ENCODE measurements around the gene LACTB. TPM values are rescaled to one million over a fixed set of nuclear protein-coding genes. Genes with fewer than 3 reads are reported as not detected.

Gene LACTB
- total RNA-seq, 6 experiments from 2014 or later, result 37.5 to 47.6 (median 45.7) TPM

GRCh38 chr15:63085289-63085688 lies 36.4 kb upstream of the LACTB start:
- DNase-seq, result no peak
- no peak for TF ChIP-seq CTCF (IDR thresholded peaks at IDR 0.05)
- no peaks in the 10 kb centered on the region; the same call in none of the 2 replicates for H3K27me3 Mint-ChIP-seq (ENCODE audit: insufficient read depth)
- H3K36me3 Mint-ChIP-seq (ENCODE audit: low read depth), result no peaks in the 10 kb centered on the region
- no peaks in the 10 kb centered on the region for H3K9me3 Mint-ChIP-seq
- H3K4me1 Mint-ChIP-seq (ENCODE audit: low read depth), result peaks cover 39% of the 10 kb centered on the region
- no peak overlapping the region for H3K4me3 Mint-ChIP-seq
- H3K27ac Mint-ChIP-seq, result no peak overlapping the region

- H3K4me1 Mint-ChIP-seq (ENCODE audit: low read depth), result peaks cover 31% of the 10 kb centered on the region
- no peak overlapping the region for H3K27ac Mint-ChIP-seq
- no peak for DNase-seq
Observed at GRCh38 chr15:63086271-63086670, 35.4 kb upstream of the LACTB start.

GRCh38 chr15:63086947-63087346 lies 34.7 kb upstream of the LACTB start:
- Mint-ChIP-seq H3K4me1 (ENCODE audit: low read depth) (peaks cover 31% of the 10 kb centered on the region), H3K9me3 (no peaks in the 10 kb centered on the region), H3K27me3 (ENCODE audit: insufficient read depth) (no peaks in the 10 kb centered on the region; the same call in none of the 2 replicates), H3K27ac (no peak overlapping the region), H3K4me3 (no peak overlapping the region), H3K36me3 (ENCODE audit: low read depth) (no peaks in the 10 kb centered on the region)
- no peak for DNase-seq
- TF ChIP-seq CTCF (IDR thresholded peaks at IDR 0.05), result no peak

More at GRCh38 chr15:63086271-63086670, 35.4 kb upstream of the LACTB start:
- TF ChIP-seq CTCF (IDR thresholded peaks at IDR 0.05), result no peak
- no peak overlapping the region for H3K4me3 Mint-ChIP-seq
- H3K27me3 Mint-ChIP-seq (ENCODE audit: insufficient read depth), result no peaks in the 10 kb centered on the region; the same call in none of the 2 replicates
- H3K36me3 Mint-ChIP-seq (ENCODE audit: low read depth), result no peaks in the 10 kb centered on the region
- no peaks in the 10 kb centered on the region for H3K9me3 Mint-ChIP-seq

DNA sequence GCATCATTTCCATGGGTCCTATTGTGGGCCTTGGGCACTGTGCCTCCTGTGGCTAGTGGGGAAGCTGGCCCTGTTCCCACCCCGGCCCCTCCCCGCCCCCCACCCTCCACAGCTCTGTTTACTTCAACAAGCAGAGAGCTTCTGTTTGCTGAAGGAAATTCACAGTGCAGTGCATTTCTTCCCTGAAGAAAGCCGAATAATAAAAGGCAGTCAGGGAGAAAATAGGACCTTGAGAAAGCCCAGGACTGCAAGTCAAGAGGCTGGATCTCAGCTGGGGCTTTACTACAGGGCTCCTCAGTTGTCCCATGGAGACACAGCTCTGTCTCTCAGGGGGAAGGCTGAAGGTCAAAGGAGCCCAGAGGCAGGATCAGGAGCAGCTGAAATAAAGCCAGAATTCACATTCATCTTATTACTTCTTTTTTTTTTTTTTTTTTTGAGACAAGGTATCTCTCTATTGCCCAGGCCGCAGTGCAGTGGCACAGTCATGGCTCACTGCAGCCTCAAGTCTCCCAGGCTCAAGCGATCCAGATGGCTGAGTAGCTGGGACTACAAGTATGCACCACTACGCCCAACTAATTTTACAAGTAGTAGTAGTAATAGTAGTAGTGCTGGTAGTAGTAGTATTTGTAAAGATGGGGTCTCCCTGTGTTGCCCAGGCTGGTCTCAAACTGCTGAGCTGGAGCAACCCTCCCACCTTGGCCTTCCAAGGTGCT lies 33.0 kb upstream of the LACTB start:
- no peak for TF ChIP-seq CTCF (IDR thresholded peaks at IDR 0.05)
- H3K27ac Mint-ChIP-seq, result peak overlapping the region; percentile 91
- DNase-seq, result no peak
- H3K4me3 Mint-ChIP-seq, result peak overlapping the region; percentile 1; the same call in 1 of the 2 replicates
- peaks cover 38% of the 10 kb centered on the region for H3K4me1 Mint-ChIP-seq (ENCODE audit: low read depth)
- H3K36me3 Mint-ChIP-seq (ENCODE audit: low read depth), result no peaks in the 10 kb centered on the region
- H3K27me3 Mint-ChIP-seq (ENCODE audit: insufficient read depth), result no peaks in the 10 kb centered on the region
- no peaks in the 10 kb centered on the region for H3K9me3 Mint-ChIP-seq

- Mint-ChIP-seq H3K36me3 (ENCODE audit: low read depth) (no peaks in the 10 kb centered on the region), H3K4me3 (peak overlapping the region; percentile 1; the same call in 1 of the 2 replicates), H3K27ac (peak overlapping the region; percentile 91), H3K9me3 (no peaks in the 10 kb centered on the region), H3K4me1 (ENCODE audit: low read depth) (peaks cover 46% of the 10 kb centered on the region), H3K27me3 (ENCODE audit: insufficient read depth) (no peaks in the 10 kb centered on the region)
- DNase-seq, result peak; percentile 84
- no peak for TF ChIP-seq CTCF (IDR thresholded peaks at IDR 0.05)
Observed at GRCh38 chr15:63089260-63090043, 32.2 kb upstream of the LACTB start.

Data from HFFc6 (cell line).